Hepatocyte (in vitro differentiated cells): ENCODE measurements around the gene AP2A2. TPM values are rescaled to one million over a fixed set of nuclear protein-coding genes. Genes with fewer than 3 reads are reported as not detected.

Source experiments
- DNase-seq: peaks from one replicate; pipeline ENCODE4 v3.0.0-alpha.2; 2016; ENCODE audit warnings: low spot score
- H2AFZ ChIP-seq: fragments of 200-600 bp; sonication (generic); 2 replicates; pipeline ENCODE4 v1.6.0; 2016; ENCODE audit warnings: antibody characterized with exemption, mild to moderate bottlenecking
- H3K27ac ChIP-seq: fragments of 200-600 bp; sonication (generic); 2 replicates; pipeline ENCODE4 v1.5.1; 2016; ENCODE audit warnings: mild to moderate bottlenecking
- H3K27me3 ChIP-seq: fragments of 200-600 bp; sonication (generic); 2 replicates; pipeline ENCODE4 v1.6.1; 2016
- H3K36me3 ChIP-seq: fragments of 200-600 bp; sonication (generic); replicated peaks from 2 replicates; pipeline ENCODE4 v1.5.1; 2016; ENCODE audit warnings: low read depth; ENCODE audit not compliant: insufficient read depth
- H3K4me1 ChIP-seq: fragments of 200-600 bp; sonication (generic); 2 replicates; pipeline ENCODE4 v1.5.1; 2016; ENCODE audit warnings: mild to moderate bottlenecking, moderate library complexity; ENCODE audit not compliant: insufficient read depth
- H3K4me2 ChIP-seq: fragments of 200-600 bp; sonication (generic); 2 replicates; pipeline ENCODE4 v1.6.0; 2016
- H3K4me3 ChIP-seq: fragments of 200-600 bp; sonication (generic); 2 replicates; pipeline ENCODE4 v1.5.1; 2016; ENCODE audit warnings: mild to moderate bottlenecking
- H3K79me2 ChIP-seq: fragments of 200-600 bp; sonication (generic); 2 replicates; pipeline ENCODE4 v1.6.0; 2017; ENCODE audit warnings: mild to moderate bottlenecking
- H3K9me2 ChIP-seq: fragments of 200-600 bp; sonication (generic); replicated peaks from 2 replicates; pipeline ENCODE4 v1.6.0; 2017; ENCODE audit warnings: mild to moderate bottlenecking; ENCODE audit not compliant: insufficient read depth
- H3K9me3 ChIP-seq: fragments of 200-600 bp; sonication (generic); 2 replicates; pipeline ENCODE4 v1.5.1; 2016; ENCODE audit warnings: low read depth, mild to moderate bottlenecking
- H4K20me1 ChIP-seq: fragments of 200-600 bp; sonication (generic); 2 replicates; pipeline ENCODE4 v1.6.0; 2016; ENCODE audit warnings: mild to moderate bottlenecking; ENCODE audit not compliant: insufficient read depth, poor library complexity, severe bottlenecking
- EZH2 ChIP-seq: fragments of 200-600 bp; sonication (generic); IDR thresholded peaks from 2 replicates; pipeline ENCODE4 v1.6.1; 2016; ENCODE audit warnings: antibody characterized with exemption, mild to moderate bottlenecking, borderline replicate concordance
- EZH2phosphoT487 ChIP-seq: fragments of 200-600 bp; sonication (generic); IDR thresholded peaks from one replicate; pipeline ENCODE4 v1.6.1; 2018; ENCODE audit warnings: antibody characterized with exemption, mild to moderate bottlenecking, low read depth, moderate library complexity; ENCODE audit not compliant: unreplicated experiment, severe bottlenecking
- WGBS: methylation state at CpG from one replicate; pipeline ENCODE4 v1.1.6; 2016; ENCODE audit warnings: low lambda C conversion rate; ENCODE audit errors: missing lambda C conversion rate; 5-methylcytosine and 5-hydroxymethylcytosine counted together
- polyA plus RNA-seq: library from polyadenylated mRNA; unstranded; fragments of >200 nt; fragmentation: Nextera tagmentation; extraction: Ambion mirVana; gene quantifications from 2 replicates; pipeline ENCODE4 v1.2.1, GENCODE V29; 2016
- total RNA-seq: library from RNA; depleted of rRNA; stranded (reverse); fragments of >200 nt; gene quantifications from 2 replicates; pipeline ENCODE4 v1.2.3, GENCODE V29; 2014
- TF ChIP-seq, protein P1 (sequence below): fragments of 200-600 bp; sonication (generic); IDR thresholded peaks from 2 replicates; pipeline ENCODE4 v1.5.1; 2016; ENCODE audit warnings: antibody characterized with exemption, mild to moderate bottlenecking; ENCODE audit not compliant: poor library complexity

AP2A2 gene
- total and polyA plus RNA-seq, 2 experiments from 2014 or later: 49.7 to 68.0 TPM

DNA sequence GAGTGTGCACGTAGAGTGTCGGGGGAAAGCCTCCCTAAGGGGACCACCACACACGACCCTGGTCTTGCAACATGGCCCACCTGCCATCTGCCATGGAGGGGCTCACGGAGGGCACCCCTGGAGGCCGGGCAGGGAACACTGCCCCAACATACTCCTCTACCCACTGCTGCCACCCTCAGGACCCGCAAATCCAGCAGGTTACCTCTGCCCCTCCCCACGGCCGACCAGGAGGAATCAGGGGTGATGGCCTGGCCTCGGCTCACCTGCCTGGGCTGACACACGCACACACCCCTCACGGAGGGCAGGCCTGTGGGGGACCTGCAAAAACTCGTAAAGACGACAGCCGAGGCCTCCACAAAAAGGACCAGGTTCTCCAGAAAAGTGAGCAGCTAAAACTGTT, 45.2 kb upstream of the AP2A2 start:
- no peak for TF ChIP-seq EZH2
- TF ChIP-seq, protein P1, sequence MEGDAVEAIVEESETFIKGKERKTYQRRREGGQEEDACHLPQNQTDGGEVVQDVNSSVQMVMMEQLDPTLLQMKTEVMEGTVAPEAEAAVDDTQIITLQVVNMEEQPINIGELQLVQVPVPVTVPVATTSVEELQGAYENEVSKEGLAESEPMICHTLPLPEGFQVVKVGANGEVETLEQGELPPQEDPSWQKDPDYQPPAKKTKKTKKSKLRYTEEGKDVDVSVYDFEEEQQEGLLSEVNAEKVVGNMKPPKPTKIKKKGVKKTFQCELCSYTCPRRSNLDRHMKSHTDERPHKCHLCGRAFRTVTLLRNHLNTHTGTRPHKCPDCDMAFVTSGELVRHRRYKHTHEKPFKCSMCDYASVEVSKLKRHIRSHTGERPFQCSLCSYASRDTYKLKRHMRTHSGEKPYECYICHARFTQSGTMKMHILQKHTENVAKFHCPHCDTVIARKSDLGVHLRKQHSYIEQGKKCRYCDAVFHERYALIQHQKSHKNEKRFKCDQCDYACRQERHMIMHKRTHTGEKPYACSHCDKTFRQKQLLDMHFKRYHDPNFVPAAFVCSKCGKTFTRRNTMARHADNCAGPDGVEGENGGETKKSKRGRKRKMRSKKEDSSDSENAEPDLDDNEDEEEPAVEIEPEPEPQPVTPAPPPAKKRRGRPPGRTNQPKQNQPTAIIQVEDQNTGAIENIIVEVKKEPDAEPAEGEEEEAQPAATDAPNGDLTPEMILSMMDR: no peak
- TF ChIP-seq EZH2phosphoT487: no peak
- Histone ChIP-seq H3K9me2 (no peaks in the 10 kb centered on the region), H4K20me1 (no peaks in the 10 kb centered on the region), H3K36me3 (no peaks in the 10 kb centered on the region), H3K27ac (no peak overlapping the region), H2AFZ (no peak overlapping the region), H3K79me2 (no peaks in the 10 kb centered on the region), H3K4me1 (no peaks in the 10 kb centered on the region), H3K4me3 (no peak overlapping the region), H3K9me3 (no peaks in the 10 kb centered on the region), H3K4me2 (no peak overlapping the region), H3K27me3 (no peaks in the 10 kb centered on the region)
- DNase-seq: no peak
- WGBS: 87% methylated on average over 14 of the region's 14 CpGs

GRCh38 chr11:882596-882995, 43.1 kb upstream of the AP2A2 start:
- no peaks in the 10 kb centered on the region for H3K9me3 ChIP-seq
- H3K4me2 ChIP-seq: no peak overlapping the region

DNA sequence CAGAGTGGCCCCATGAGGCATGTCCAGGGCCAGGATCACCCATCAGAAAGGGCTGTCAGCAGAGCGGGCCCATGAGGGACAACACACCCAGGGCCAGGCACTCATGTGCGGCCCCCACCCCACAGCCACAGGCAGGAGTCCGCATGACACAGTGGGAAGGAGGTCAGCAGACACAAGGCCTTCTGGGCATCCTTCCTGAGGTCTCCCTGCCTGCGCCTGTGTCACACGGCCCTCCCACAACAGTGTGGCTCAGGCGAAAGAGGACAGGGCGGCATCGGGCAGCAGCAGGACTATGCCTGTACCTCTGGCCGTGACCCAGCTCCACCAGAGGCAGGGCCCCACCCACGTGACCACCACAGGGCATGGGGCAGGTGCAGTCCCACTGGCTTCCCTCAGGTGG, 42.1 kb upstream of the AP2A2 start:
- 90% methylated on average over 10 of the region's 10 CpGs for WGBS
- Histone ChIP-seq H3K27ac (no peak overlapping the region), H3K27me3 (no peaks in the 10 kb centered on the region), H3K4me2 (no peak overlapping the region), H3K4me3 (no peak overlapping the region), H3K79me2 (no peaks in the 10 kb centered on the region), H4K20me1 (no peaks in the 10 kb centered on the region), H3K4me1 (no peaks in the 10 kb centered on the region), H3K9me3 (no peaks in the 10 kb centered on the region), H3K9me2 (no peaks in the 10 kb centered on the region), H3K36me3 (no peaks in the 10 kb centered on the region), H2AFZ (no peak overlapping the region)
- TF ChIP-seq, protein P1: no peak
- TF ChIP-seq EZH2phosphoT487: no peak
- no peak for TF ChIP-seq EZH2
- DNase-seq: no peak

More at GRCh38 chr11:882596-882995, 43.1 kb upstream of the AP2A2 start:
- Histone ChIP-seq H3K27me3 (no peaks in the 10 kb centered on the region), H3K36me3 (no peaks in the 10 kb centered on the region), H2AFZ (no peak overlapping the region), H3K9me2 (no peaks in the 10 kb centered on the region), H3K4me1 (no peaks in the 10 kb centered on the region), H3K4me3 (no peak overlapping the region), H3K27ac (no peak overlapping the region), H3K79me2 (no peaks in the 10 kb centered on the region), H4K20me1 (no peaks in the 10 kb centered on the region)
- TF ChIP-seq, protein P1: no peak
- TF ChIP-seq EZH2phosphoT487: no peak
- 92% methylated on average over 14 of the region's 14 CpGs for WGBS
- no peak for DNase-seq

DNA sequence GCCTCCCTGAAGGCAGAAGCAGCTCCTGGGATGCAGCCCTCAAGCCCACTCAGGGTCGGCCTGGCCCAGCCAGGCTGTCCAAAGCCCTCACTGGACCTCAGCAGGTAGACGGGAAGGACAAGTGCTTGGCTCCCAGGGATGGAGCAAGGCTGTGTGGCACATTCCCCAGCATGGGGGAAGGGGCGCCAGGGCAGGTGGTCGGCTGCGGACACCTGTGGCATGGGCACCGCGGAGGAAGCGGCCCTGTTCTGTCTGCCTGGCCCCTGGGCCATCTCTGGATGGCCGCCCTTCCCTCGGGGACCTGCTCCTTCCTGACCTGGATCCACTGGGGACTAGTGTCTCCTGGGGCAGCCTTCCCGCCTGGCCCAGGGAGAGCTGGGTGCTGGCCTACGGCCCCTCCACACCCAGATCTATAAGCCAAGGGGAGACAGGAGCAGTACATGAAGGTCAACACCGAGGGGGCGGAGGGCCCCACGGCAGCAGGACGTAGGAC, 41.0 kb upstream of the AP2A2 start:
- Histone ChIP-seq H3K36me3 (no peaks in the 10 kb centered on the region), H4K20me1 (no peaks in the 10 kb centered on the region), H3K9me2 (no peaks in the 10 kb centered on the region), H2AFZ (no peak overlapping the region), H3K27me3 (no peaks in the 10 kb centered on the region), H3K4me2 (no peak overlapping the region), H3K79me2 (no peaks in the 10 kb centered on the region), H3K4me3 (no peak overlapping the region), H3K9me3 (no peaks in the 10 kb centered on the region), H3K27ac (no peak overlapping the region), H3K4me1 (no peaks in the 10 kb centered on the region)
- no peak for DNase-seq
- no peak for TF ChIP-seq EZH2phosphoT487
- TF ChIP-seq, protein P1: no peak
- no peak for TF ChIP-seq EZH2
- 89% methylated on average over 16 of the region's 16 CpGs for WGBS
